Cardiac fibroblast (primary cell): ENCODE data around the gene PEX11A.

Source experiments
- DNase-seq, 2 donors: peaks; one replicate each; pipeline versions ENCODE4 v3.0.0 to v3.0.0-alpha.2; 2010; ENCODE audit warnings: low read depth in 2 of 2
- H3K4me3 ChIP-seq, 2 donors: replicated peaks in 1 of 2; 1 replicate in 1 of 2; 2 replicates in 1 of 2; pipeline ENCODE4 v1.5.1; 2011; ENCODE audit warnings: low read depth in 2 of 2, low read length in 2 of 2, mild to moderate bottlenecking in 2 of 2, moderate library complexity in 1 of 2
- TF ChIP-seq, protein P1 (sequence below): IDR thresholded peaks from one replicate; pipeline ENCODE4 v1.5.1; 2011; ENCODE audit warnings: low read depth, mild to moderate bottlenecking, low read length, inconsistent platforms

PEX11A gene

DNA sequence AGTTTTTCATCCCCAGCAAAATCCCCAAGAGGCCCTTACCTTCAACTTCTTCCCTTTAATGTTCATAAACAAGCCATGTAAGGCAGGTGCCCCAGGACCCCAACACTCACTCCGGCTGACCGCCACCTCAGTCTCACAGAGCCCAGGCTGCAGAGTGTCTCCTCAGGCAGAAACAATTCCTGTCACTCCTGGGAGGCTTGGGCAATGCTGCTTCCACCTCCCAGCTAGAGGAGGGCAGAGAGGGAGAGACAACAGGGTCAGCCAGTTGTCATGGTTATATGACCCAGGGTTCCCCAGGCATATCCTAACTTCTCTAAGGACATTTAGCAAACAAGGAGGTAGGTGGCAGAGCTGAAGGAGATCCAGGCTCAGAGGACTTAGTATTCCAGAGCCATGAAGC is 11.3 kb downstream of the PEX11A start, which contains the start of gene PLIN1:
Gene PLIN1 (minus strand): TSS at position 156 of the 400 bp plus-strand sequence. CDS start 1,878 bp downstream, outside the sequence.
- TF ChIP-seq, protein P1, sequence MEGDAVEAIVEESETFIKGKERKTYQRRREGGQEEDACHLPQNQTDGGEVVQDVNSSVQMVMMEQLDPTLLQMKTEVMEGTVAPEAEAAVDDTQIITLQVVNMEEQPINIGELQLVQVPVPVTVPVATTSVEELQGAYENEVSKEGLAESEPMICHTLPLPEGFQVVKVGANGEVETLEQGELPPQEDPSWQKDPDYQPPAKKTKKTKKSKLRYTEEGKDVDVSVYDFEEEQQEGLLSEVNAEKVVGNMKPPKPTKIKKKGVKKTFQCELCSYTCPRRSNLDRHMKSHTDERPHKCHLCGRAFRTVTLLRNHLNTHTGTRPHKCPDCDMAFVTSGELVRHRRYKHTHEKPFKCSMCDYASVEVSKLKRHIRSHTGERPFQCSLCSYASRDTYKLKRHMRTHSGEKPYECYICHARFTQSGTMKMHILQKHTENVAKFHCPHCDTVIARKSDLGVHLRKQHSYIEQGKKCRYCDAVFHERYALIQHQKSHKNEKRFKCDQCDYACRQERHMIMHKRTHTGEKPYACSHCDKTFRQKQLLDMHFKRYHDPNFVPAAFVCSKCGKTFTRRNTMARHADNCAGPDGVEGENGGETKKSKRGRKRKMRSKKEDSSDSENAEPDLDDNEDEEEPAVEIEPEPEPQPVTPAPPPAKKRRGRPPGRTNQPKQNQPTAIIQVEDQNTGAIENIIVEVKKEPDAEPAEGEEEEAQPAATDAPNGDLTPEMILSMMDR, result no peak
- H3K4me3 ChIP-seq, result no peak within 1 kb of the TSS
- no peak for DNase-seq

DNA sequence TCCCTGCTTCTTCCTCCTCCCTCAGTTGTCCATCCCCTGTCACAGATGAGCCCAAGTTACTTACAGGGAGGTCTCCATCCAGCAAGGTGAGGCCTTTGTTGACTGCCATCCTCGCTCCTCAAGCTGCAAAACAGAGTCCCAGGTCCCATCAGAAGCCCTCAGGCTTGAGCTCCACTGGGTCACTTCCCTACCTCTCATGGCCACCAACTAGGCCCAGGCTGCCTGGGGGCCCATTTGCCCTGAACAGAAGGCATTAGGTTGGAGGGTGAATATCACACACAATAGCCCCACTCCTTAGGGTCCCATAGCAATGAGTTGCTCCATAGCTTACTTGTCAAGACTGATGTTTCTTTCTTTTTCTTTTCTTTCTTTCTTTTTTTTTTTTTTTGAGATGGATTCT is 13.2 kb downstream of the PEX11A start:
- no peak for DNase-seq
- H3K4me3 ChIP-seq, result no peak overlapping the region
- TF ChIP-seq, protein P1, result no peak

DNA sequence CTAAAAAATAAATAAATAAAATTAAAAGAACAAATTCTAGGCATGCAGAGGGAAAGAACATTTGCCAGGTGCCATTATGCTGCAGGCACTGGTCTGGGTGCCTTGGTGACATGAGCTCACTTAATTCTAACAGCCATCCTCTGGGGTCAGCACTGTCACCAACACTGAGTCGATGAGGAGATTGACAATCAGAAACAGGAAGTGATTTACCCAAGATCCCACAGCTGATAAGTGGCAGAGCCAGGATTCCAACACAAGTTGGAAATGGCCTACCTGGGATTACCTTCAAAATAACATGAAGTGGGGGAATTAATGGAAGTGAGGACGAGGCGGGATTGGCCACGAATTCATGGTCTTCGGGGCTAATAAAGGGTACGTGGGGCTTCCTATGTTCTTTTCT is 14.9 kb downstream of the PEX11A start:
- DNase-seq, result no peak
- TF ChIP-seq, protein P1, result no peak

DNA sequence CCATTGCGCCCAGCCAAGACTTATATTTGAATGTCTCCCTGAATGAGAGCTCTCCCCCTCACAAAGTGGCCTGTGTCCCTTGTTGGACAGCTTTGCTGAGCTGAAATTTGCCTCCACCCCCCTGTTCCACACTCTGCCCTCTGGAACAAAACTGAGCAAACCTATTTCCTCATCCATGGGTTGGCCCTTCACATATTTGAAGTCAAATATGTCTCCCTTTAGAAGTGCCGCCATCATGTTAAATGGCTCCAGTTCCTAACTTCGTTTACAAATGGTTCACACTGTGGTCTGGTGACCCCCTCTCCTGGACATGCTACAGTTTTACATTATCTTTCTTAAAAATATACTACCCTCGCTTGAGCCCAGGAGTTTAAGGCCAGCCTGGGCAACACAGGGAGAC is 16.0 kb downstream of the PEX11A start:
- no peak for DNase-seq
- no peak overlapping the region for H3K4me3 ChIP-seq
- TF ChIP-seq, protein P1, result no peak

More for the DNA sequence above, 14.9 kb downstream of the PEX11A start:
- no peak overlapping the region for H3K4me3 ChIP-seq

DNA sequence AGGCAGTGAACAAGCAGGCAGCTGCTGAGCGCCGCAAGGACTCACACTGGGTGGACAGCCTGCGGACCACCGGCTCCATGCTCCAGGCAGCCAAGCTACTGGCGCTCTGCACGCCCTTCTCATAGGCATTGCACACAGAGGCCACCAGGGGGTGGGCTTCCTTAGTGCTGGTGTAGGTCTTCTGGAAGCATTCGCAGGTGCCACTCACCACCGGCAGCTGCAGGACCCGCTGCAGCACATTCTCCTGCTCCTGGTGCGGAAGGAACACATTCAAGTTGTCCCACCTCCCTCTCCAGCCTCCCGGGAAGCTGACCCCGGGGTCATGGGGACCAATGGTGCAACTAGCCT is 17.4 kb downstream of the PEX11A start:
- TF ChIP-seq, protein P1, result peak; percentile 50
- DNase-seq, result peak; percentile 24 to 36
- no peak overlapping the region for H3K4me3 ChIP-seq

DNA sequence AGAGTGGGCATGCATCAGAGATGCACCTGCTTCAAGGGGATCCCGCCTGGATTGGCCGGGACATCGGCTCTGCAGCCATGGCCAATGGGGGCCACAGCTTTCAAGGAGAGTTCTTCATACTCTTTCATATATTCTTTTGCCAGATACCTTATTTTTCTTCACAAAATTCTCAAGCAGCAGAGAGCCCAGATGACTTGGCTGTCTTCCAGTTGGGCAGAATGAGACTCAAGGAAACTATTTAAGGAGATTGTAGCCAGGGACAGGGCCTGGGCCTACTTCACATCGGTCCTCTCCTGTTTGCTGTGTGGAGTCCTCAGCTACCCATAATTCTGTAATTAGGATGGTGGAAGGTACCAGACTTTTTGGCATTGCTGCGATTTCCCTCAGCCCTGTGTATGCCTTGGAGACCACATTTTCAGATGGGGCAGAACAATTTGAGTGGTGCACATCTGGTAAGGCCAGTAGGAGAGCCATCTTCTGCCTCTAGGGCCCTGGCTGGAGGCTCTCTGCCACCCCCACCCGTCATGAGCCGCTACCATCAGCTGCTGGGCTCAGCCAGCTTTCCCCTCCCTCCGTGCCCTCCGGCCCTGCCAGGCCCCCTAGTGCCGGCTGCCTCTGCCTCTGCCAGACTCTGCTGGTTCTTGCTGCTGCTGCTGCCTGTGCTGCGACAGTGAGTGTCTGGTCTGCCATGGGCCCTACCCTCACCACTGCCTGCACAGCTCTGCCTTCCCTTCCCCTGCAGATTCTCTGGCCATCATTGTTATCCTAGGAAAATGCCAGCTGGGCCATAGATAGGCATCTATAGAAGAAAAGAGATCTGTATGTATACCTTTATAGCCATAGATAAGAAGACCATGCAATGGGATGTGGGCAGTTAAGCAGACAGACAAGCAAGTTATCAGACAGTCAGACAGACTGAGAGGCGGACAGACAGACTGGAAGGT is 18.1 kb downstream of the PEX11A start:
- no peak overlapping the region for H3K4me3 ChIP-seq
- peak; percentile 48 to 77 for DNase-seq
- TF ChIP-seq, protein P1, result no peak
